ENCODE data around the gene CDK17. TPM values are rescaled to one million over a fixed set of nuclear protein-coding genes. Genes with fewer than 3 reads are reported as not detected.

Gene CDK17
- total RNA-seq, 1 experiment from 2014 or later: 21.4 TPM

DNA sequence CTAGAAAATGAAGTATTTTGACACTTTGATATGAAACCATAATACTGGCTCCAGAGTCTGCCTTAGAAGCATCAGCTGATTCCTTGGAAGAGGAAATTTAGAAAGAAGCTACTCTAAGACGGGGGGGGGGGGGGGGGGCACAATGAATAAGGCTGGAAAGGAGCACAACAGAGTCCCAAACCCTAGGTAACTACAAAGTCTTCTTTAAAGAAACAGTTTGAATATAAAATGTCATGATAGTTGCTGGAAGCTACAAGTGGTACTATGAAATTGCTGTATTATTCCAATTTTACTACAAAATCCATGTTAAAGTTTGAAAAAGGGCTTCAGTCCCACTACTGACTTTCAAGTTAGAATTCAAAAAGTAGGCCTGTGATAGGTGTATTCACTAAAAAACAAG is 31.6 kb downstream of the CDK17 start:
- ChIA-PET RAD21 (ENCODE audit: low non-redundant PET in 1 of 2, low total read pairs in 2 of 2, uncharacterized antibody in 2 of 2, unreplicated experiment in 2 of 2) (no interaction called here), CTCF (no interaction called here), POLR2A (interaction anchor here (0.8 kb wide), 1 partner anchor 30 kb away, joined by 5 read pairs; no protein-coding TSS in a partner anchor)
- peaks cover 84% of the 10 kb centered on the region for H3K79me2 ChIP-seq (ENCODE audit: insufficient read depth, low read length)
- H4K20me1 ChIP-seq (ENCODE audit: insufficient read depth): no peaks in the 10 kb centered on the region
- TF ChIP-seq POLR2A (IDR thresholded peaks at IDR 0.05; ENCODE audit: borderline replicate concordance, extremely low read depth, insufficient read depth, insufficient read length) (no peak), EGR1 (IDR thresholded peaks at IDR 0.05; ENCODE audit: low read depth) (no peak), ZNF274 (IDR thresholded peaks at IDR 0.05; ENCODE audit: low read depth, low read length) (no peak), ZBTB33 (IDR thresholded peaks at IDR 0.05; ENCODE audit: extremely low read depth, insufficient replicate concordance, low read length) (no peak), SRF (IDR thresholded peaks at IDR 0.05; ENCODE audit: low read depth) (no peak), ZFX (IDR thresholded peaks at IDR 0.05) (no peak), POLR2AphosphoS5 (IDR thresholded peaks at IDR 0.05; ENCODE audit: low read depth, low read length) (no peak), CBX3 (IDR thresholded peaks at IDR 0.05; ENCODE audit: low read depth) (no peak), SIN3A (IDR thresholded peaks at IDR 0.05; ENCODE audit: low read depth) (no peak), REST (IDR thresholded peaks at IDR 0.05; ENCODE audit: low read depth) (no peak), MAX (IDR thresholded peaks at IDR 0.05) (no peak), JUND (IDR thresholded peaks at IDR 0.05) (no peak), FOSL1 (IDR thresholded peaks at IDR 0.05; ENCODE audit: low read depth) (no peak), EZH2phosphoT487 (IDR thresholded peaks at IDR 0.05; ENCODE audit: borderline replicate concordance) (no peak), CEBPB (IDR thresholded peaks at IDR 0.05; ENCODE audit: low read depth) (no peak), SP1 (IDR thresholded peaks at IDR 0.05; ENCODE audit: low read depth) (no peak), TCF7L2 (IDR thresholded peaks at IDR 0.05; ENCODE audit: borderline replicate concordance, extremely low read depth, insufficient read depth, insufficient read length) (no peak), RAD21 (IDR thresholded peaks at IDR 0.05; ENCODE audit: low read depth) (no peak)
- TF ChIP-seq, protein P1, sequence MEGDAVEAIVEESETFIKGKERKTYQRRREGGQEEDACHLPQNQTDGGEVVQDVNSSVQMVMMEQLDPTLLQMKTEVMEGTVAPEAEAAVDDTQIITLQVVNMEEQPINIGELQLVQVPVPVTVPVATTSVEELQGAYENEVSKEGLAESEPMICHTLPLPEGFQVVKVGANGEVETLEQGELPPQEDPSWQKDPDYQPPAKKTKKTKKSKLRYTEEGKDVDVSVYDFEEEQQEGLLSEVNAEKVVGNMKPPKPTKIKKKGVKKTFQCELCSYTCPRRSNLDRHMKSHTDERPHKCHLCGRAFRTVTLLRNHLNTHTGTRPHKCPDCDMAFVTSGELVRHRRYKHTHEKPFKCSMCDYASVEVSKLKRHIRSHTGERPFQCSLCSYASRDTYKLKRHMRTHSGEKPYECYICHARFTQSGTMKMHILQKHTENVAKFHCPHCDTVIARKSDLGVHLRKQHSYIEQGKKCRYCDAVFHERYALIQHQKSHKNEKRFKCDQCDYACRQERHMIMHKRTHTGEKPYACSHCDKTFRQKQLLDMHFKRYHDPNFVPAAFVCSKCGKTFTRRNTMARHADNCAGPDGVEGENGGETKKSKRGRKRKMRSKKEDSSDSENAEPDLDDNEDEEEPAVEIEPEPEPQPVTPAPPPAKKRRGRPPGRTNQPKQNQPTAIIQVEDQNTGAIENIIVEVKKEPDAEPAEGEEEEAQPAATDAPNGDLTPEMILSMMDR (IDR thresholded peaks at IDR 0.05 in 2 of 3, conservative IDR thresholded peaks at IDR 0.05 in 1 of 3; ENCODE audit: borderline replicate concordance in 1 of 3, insufficient read depth in 1 of 3, low read depth in 2 of 3, low read length in 2 of 3): no peak
- TF ChIP-seq, protein P2, sequence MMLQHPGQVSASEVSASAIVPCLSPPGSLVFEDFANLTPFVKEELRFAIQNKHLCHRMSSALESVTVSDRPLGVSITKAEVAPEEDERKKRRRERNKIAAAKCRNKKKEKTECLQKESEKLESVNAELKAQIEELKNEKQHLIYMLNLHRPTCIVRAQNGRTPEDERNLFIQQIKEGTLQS (IDR thresholded peaks at IDR 0.05): no peak
- ATAC-seq (no peak), DNase-seq (ENCODE audit: low read depth, low spot score) (no peak)
- H3K9me3 ChIP-seq (ENCODE audit: control insufficient read depth in 1 of 2, insufficient read depth in 1 of 2, low read depth in 1 of 2, low read length in 2 of 2): no peaks in the 10 kb centered on the region
- H3K9ac ChIP-seq (ENCODE audit: low read length): no peak overlapping the region
- no TSS peak for BruUV-seq (replicated peaks)
- peaks cover 3 to 17% of the 10 kb centered on the region in 2 experiments; a peak in 3 of 4 replicates for H3K4me1 ChIP-seq (ENCODE audit: control insufficient read depth in 1 of 2, insufficient read depth in 2 of 2, low read length in 2 of 2)
- H3K9me2 ChIP-seq (ENCODE audit: insufficient read depth): no peaks in the 10 kb centered on the region
- no peaks in the 10 kb centered on the region for H3K36me3 ChIP-seq (ENCODE audit: control insufficient read depth in 1 of 2, insufficient read depth in 2 of 2, low read length in 2 of 2)
- H3K27me3 ChIP-seq (ENCODE audit: insufficient read depth, low read length): no peaks in the 10 kb centered on the region
- no peak overlapping the region for H3K4me3 ChIP-seq (replicated peaks in 1 of 2; ENCODE audit: low read depth in 1 of 2, low read length in 2 of 2)
- intact Hi-C loops (cut with micrococcal nuclease): no loop called here
- H2AFZ ChIP-seq (ENCODE audit: low read depth, low read length, poor library complexity, severe bottlenecking): no peak overlapping the region
- H3K27ac ChIP-seq (ENCODE audit: low read depth, low read length): no peak overlapping the region
- H3K4me2 ChIP-seq (ENCODE audit: low read length): no peak overlapping the region

All from HCT116 (cell line).